ENCODE data around the gene MTARC2. TPM values are rescaled to one million over a fixed set of nuclear protein-coding genes. Genes with fewer than 3 reads are reported as not detected.

Gene MTARC2
- total RNA-seq, 2 donors from 2014 or later: 19.5 to 37.9 TPM

DNA sequence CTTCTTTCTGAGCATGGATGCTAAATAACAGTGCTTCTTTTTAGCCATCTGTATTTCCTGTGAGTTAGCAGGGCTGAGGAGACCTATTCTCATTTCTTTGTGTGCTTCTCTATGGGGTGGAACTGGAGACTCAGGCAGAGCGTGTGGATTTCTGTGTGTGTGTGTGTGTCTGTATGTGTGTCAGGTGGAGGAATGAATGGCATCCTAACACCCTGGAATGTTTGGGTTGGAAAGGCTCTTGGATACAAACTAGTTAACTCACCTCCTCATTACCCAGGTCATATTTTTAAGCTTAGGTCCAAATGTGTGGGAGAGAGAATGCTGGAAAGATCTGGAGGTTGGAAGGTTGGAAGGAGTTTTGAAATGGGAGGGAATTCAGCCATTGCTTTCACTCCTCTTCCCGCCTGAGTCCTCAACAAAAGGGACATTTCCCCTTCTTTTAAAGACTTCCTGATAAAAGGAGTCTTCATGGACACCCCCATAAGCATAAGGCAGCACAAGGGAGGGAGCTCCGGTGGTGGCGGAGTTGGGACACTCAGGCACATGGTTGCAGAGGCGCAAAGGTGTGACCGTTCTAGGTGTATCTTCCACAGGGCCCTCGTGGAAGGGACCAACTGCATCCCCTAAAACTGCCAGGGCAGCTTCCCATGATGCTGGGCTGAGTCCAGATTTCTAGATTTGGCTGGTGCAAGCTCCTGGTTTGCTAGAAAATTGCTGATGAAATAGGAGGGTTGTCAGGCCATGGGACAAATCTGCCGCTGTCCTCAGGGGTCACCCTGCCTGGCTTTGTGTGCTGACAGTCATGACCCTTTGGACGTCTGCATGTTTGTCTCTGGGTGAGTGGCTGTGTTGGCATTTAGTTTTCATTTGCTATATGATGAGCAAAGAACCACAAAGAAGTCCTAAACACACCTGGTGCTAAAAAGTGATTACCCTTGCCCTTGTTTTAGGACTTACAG, 76.2 kb downstream of the MTARC2 start:
- WGBS, 2 donors: 76% methylated on average over 6 to 9 of the region's 9 CpGs
- intact Hi-C loops (cut with DNase I): no loop called here
- ATAC-seq (no peak), DNase-seq (no peak)
- TF ChIP-seq POLR2A (IDR thresholded peaks at IDR 0.05) (no peak), CTCF (IDR thresholded peaks at IDR 0.05) (no peak)
- Histone ChIP-seq H3K27me3 (no peaks in the 10 kb centered on the region), H3K27ac (no peak overlapping the region), H3K4me1 (no peaks in the 10 kb centered on the region), H3K36me3 (replicated peaks in 1 of 2; ENCODE audit: insufficient read depth in 1 of 2, low read depth in 2 of 2) (no peaks in the 10 kb centered on the region), H3K9me3 (no peaks in the 10 kb centered on the region), H3K4me3 (no peak overlapping the region)

DNA sequence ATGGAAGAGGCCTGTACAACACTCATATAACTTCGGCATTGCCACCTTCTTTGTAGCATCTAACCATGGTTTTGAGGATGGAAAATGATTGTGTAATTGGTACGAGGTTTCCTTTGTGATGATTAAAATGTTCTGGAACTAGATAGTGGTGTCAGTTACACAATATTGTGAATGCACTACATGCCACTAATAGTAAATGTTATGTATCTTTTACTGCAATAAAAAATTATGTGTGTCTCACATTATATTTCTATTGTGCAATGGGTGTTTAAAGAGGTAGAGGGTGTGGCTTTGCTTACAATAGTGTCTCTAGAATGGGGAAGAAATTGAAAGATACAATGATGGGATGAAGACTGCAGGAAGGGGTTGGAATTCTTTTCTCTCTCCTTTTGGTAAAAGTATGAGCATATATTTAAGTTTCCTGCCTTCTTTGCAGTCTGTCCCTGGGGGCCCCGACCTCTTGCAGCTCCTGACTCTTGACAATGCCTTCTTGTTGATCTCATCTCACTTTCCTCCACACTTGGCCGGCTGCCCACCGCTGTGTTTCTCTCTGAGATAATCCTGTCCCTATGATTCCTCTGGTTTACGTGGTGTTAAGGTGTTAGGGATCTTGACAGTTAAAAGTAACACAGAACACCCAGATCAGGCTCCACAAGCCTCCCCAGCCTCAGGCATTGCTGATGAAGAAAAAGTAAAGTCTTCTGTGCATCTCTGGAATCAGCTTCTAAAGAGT, 77.9 kb downstream of the MTARC2 start:
- Histone ChIP-seq H3K36me3 (replicated peaks in 1 of 2; ENCODE audit: insufficient read depth in 1 of 2, low read depth in 2 of 2) (no peaks in the 10 kb centered on the region), H3K27ac (no peak overlapping the region), H3K27me3 (no peaks in the 10 kb centered on the region), H3K4me3 (no peak overlapping the region), H3K9me3 (no peaks in the 10 kb centered on the region), H3K4me1 (no peaks in the 10 kb centered on the region)
- intact Hi-C loops (cut with DNase I): no loop called here
- no peak for ATAC-seq
- WGBS, 2 donors: 53 to 58% methylated on average over 6 of the region's 6 CpGs
- TF ChIP-seq POLR2A (IDR thresholded peaks at IDR 0.05): no peak
- no peak for TF ChIP-seq CTCF (IDR thresholded peaks at IDR 0.05)
- DNase-seq: no peak

GRCh38 chr1:220826729-220827128, 78.6 kb downstream of the MTARC2 start:
- no peak for ATAC-seq
- H3K4me3 ChIP-seq: no peak overlapping the region
- DNase-seq: no peak
- no peaks in the 10 kb centered on the region for H3K4me1 ChIP-seq
- H3K27me3 ChIP-seq: no peaks in the 10 kb centered on the region
- 84 to 88% methylated on average over 5 of the region's 5 CpGs for WGBS, 2 donors
- intact Hi-C loops (cut with DNase I): no loop called here
- H3K27ac ChIP-seq: no peak overlapping the region
- no peaks in the 10 kb centered on the region for H3K36me3 ChIP-seq (replicated peaks in 1 of 2; ENCODE audit: insufficient read depth in 1 of 2, low read depth in 2 of 2)
- TF ChIP-seq CTCF (IDR thresholded peaks at IDR 0.05) (no peak), POLR2A (IDR thresholded peaks at IDR 0.05) (no peak)
- no peaks in the 10 kb centered on the region for H3K9me3 ChIP-seq

DNA sequence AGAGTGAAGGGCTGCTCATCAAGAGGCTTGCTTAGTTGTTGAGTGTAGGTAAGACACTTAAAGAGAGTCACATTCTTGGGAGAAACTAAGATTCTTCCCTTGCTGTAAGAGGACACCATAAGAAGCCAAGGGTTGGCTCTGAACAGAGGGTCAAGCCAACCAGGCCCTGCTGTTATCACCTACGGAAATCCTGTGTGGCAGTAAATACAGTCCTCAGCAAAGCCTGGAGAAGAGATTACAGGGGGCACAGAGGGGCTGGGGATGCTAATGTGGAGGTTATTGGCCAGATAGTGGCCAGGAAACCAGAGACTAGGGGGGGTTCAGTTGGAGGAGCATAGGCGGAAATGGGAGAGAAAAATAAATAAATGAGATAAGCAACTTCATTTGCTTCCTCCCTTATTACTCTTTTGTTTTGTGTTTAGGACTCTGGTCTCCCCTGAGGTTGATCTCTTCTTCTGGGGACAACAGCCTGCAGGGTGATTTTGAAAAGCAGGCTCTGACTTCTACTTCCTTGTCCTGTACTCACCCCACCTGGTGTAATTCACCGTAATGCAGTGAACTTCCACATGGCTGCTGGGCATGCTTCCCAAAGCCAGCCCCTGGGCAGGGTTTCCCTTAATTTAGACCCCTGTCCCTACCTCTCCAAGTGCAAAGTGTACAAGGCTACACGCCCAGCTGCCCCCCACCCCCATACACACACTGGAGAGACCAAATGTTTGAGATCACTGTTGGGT, 79.5 kb downstream of the MTARC2 start:
- H3K9me3 ChIP-seq: no peaks in the 10 kb centered on the region
- ATAC-seq (no peak), DNase-seq (no peak)
- intact Hi-C loops (cut with DNase I): no loop called here
- 62% methylated on average over 4 of the region's 4 CpGs for WGBS, 2 donors
- no peaks in the 10 kb centered on the region for H3K27me3 ChIP-seq
- TF ChIP-seq CTCF (IDR thresholded peaks at IDR 0.05) (no peak), POLR2A (IDR thresholded peaks at IDR 0.05) (no peak)
- H3K36me3 ChIP-seq (replicated peaks in 1 of 2; ENCODE audit: insufficient read depth in 1 of 2, low read depth in 2 of 2): no peaks in the 10 kb centered on the region
- H3K27ac ChIP-seq: no peak overlapping the region
- no peak overlapping the region for H3K4me3 ChIP-seq
- no peaks in the 10 kb centered on the region for H3K4me1 ChIP-seq
